GM12864 (cell line): ENCODE results near the gene HOXD10.

Source experiments
- DNase-seq: peaks from one replicate; pipeline ENCODE4 v3.0.0-alpha.2; 2011; ENCODE audit warnings: low read depth
- H3K4me3 ChIP-seq: 2 replicates; pipeline ENCODE4 v1.5.1; 2011; ENCODE audit warnings: mild to moderate bottlenecking, low read depth, low read length, control low read depth
- TF ChIP-seq, protein P1 (sequence below): IDR thresholded peaks from 2 replicates; pipeline ENCODE4 v1.5.1; 2011; ENCODE audit warnings: low read depth, mild to moderate bottlenecking, moderate library complexity, low read length, control low read depth, inconsistent platforms; ENCODE audit errors: missing control alignments

HOXD10 gene

GRCh38 chr2:176096986-176097819 is 19.4 kb upstream of the HOXD10 start:
- TF ChIP-seq, protein P1, sequence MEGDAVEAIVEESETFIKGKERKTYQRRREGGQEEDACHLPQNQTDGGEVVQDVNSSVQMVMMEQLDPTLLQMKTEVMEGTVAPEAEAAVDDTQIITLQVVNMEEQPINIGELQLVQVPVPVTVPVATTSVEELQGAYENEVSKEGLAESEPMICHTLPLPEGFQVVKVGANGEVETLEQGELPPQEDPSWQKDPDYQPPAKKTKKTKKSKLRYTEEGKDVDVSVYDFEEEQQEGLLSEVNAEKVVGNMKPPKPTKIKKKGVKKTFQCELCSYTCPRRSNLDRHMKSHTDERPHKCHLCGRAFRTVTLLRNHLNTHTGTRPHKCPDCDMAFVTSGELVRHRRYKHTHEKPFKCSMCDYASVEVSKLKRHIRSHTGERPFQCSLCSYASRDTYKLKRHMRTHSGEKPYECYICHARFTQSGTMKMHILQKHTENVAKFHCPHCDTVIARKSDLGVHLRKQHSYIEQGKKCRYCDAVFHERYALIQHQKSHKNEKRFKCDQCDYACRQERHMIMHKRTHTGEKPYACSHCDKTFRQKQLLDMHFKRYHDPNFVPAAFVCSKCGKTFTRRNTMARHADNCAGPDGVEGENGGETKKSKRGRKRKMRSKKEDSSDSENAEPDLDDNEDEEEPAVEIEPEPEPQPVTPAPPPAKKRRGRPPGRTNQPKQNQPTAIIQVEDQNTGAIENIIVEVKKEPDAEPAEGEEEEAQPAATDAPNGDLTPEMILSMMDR, result peak; percentile 95
- no peak for DNase-seq
- H3K4me3 ChIP-seq, result peak overlapping the region; percentile 51

DNA sequence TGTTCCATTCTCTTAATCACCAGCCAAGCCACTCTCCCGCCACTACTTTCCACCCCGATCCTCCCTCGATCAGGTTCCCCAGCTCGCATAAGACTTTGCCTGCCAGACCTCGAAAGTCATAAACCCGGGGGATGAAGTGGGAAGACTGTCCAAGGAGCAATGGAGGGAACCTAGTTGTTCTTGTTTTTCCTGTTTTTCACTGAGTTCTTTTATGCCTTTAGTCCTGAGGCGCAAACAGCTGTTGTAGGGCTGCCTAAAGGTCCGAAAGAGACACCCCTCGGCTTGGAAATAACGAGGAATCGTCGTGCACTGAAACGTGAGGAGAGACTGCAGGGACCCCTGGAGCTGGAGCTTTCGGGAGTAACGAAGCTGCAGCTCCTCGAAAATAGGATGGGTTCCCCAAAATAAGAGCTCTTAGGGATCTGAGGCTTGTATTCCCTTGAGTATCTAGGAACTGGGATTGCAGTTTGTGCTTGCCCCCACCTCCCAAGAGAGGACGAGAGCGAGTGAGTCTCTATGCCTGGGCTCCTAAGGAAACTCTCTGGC is 18.7 kb upstream of the HOXD10 start:
- no peak for DNase-seq
- TF ChIP-seq, protein P1, result no peak
- no peak overlapping the region for H3K4me3 ChIP-seq

GRCh38 chr2:176098366-176099158 is 18.0 kb upstream of the HOXD10 start:
- DNase-seq, result no peak
- TF ChIP-seq, protein P1, result no peak
- no peak overlapping the region for H3K4me3 ChIP-seq

- DNase-seq, result no peak
- TF ChIP-seq, protein P1, result no peak
- no peak overlapping the region for H3K4me3 ChIP-seq
These were observed 17.3 kb upstream of the HOXD10 start for GRCh38 chr2:176099159-176099727.

DNA sequence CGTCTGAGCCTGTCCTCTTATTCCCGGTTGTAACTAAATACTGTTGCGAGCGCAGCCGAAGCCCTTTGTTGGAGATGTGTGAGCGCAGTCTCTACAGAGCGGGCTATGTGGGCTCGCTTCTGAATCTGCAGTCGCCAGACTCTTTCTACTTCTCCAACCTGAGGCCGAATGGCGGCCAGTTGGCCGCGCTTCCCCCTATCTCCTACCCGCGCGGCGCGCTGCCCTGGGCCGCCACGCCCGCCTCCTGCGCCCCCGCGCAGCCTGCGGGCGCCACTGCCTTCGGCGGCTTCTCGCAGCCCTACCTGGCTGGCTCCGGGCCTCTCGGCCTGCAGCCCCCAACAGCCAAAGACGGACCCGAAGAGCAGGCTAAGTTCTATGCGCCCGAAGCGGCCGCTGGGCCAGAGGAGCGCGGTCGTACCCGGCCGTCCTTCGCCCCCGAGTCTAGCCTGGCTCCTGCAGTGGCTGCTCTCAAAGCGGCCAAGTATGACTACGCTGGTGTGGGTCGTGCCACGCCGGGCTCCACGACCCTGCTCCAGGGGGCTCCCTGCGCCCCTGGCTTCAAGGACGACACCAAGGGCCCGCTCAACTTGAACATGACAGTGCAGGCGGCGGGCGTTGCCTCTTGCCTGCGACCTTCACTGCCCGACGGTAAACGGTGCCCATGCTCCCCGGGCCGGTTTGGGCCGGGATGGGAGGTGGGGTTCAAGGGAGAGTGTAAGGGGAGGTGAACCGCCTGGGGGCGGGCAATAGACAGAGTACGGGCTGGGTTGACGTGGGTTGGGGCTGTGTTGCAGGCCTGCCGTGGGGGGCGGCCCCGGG is 16.6 kb upstream of the HOXD10 start, which contains the start of gene HOXD12:
Gene HOXD12 (plus strand): TSS at position 68 of the 819 bp plus-strand sequence. CDS start 7 bp downstream, at position 75.
- DNase-seq, result no peak
- TF ChIP-seq, protein P1, result no peak
- no peak within 1 kb of the TSS for H3K4me3 ChIP-seq

DNA sequence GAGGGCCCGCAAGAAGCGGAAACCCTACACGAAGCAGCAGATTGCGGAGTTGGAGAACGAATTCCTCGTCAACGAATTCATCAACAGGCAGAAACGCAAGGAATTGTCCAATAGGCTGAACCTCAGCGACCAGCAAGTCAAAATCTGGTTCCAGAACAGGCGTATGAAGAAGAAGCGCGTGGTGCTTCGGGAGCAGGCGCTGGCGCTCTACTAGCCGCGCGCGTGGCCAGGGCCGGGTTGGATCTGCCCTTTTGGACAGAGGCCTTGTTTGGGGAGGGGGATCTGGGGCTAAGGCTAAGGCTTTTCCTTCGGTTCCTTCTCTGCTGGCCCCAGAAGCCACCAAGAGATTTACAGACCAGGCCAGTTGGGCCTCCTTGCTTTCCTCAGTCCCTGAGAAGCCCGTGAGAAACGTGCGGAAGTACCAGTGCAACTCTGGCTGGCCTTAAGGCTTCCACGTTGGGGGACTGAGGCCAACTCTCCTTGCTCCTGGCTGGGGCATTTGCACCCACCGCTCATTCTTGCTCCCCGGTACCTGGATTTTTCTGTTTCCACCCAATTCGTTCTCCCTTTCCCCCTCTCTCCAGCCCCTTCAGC is 15.9 kb upstream of the HOXD10 start:
- H3K4me3 ChIP-seq, result no peak overlapping the region
- TF ChIP-seq, protein P1, result no peak
- no peak for DNase-seq
